BE2C (cell line): ENCODE measurements around the gene ZBTB8OS.
A peak's percentile ranks its signal among the peaks of the same experiment; 100 is the strongest.

Experiments
- DNase-seq: peaks from one replicate; pipeline ENCODE4 v3.0.0-alpha.2; 2020
- H3K27me3 ChIP-seq: fragments of 250-450 bp; sonication (Bioruptor Pico); 2 replicates; pipeline ENCODE4 v1.5.1; 2020; ENCODE audit warnings: mild to moderate bottlenecking
- H3K36me3 ChIP-seq: fragments of 250-450 bp; sonication (Bioruptor Pico); 2 replicates; pipeline ENCODE4 v1.5.1; 2020; ENCODE audit warnings: mild to moderate bottlenecking
- H3K4me1 ChIP-seq: fragments of 250-450 bp; sonication (Bioruptor Pico); 2 replicates; pipeline ENCODE4 v1.5.1; 2020
- H3K4me3 ChIP-seq: 2 replicates; pipeline ENCODE4 v1.5.1; 2011; ENCODE audit warnings: low read depth, low read length
- H3K9me3 ChIP-seq: fragments of 250-450 bp; sonication (Bioruptor Pico); 2 replicates; pipeline ENCODE4 v1.5.1; 2020
- CTCF ChIP-seq: IDR thresholded peaks from 2 replicates; pipeline ENCODE4 v1.5.1; 2012; ENCODE audit warnings: mild to moderate bottlenecking, low read depth, low read length

ZBTB8OS gene

GRCh38 chr1:32623775-32624174 is 26.6 kb downstream of the ZBTB8OS start:
- DNase-seq, result no peak
- Histone ChIP-seq H3K27me3 (no peaks in the 10 kb centered on the region), H3K9me3 (no peaks in the 10 kb centered on the region), H3K4me1 (no peaks in the 10 kb centered on the region), H3K4me3 (no peak overlapping the region), H3K36me3 (no peaks in the 10 kb centered on the region)
- TF ChIP-seq CTCF, result no peak

GRCh38 chr1:32622806-32623681 is 27.3 kb downstream of the ZBTB8OS start:
- Histone ChIP-seq H3K27me3 (no peaks in the 10 kb centered on the region), H3K4me1 (no peaks in the 10 kb centered on the region), H3K4me3 (no peak overlapping the region), H3K36me3 (no peaks in the 10 kb centered on the region), H3K9me3 (no peaks in the 10 kb centered on the region)
- no peak for TF ChIP-seq CTCF
- DNase-seq, result no peak

GRCh38 chr1:32622205-32622604 is 28.1 kb downstream of the ZBTB8OS start:
- DNase-seq, result no peak
- TF ChIP-seq CTCF, result no peak
- Histone ChIP-seq H3K36me3 (no peaks in the 10 kb centered on the region), H3K9me3 (no peaks in the 10 kb centered on the region), H3K4me1 (no peaks in the 10 kb centered on the region), H3K4me3 (no peak overlapping the region), H3K27me3 (no peaks in the 10 kb centered on the region)

- no peak for DNase-seq
- TF ChIP-seq CTCF, result no peak
Observed at GRCh38 chr1:32619701-32620485, 30.5 kb downstream of the ZBTB8OS start.

GRCh38 chr1:32618673-32619221 is 31.6 kb downstream of the ZBTB8OS start:
- no peaks in the 10 kb centered on the region for H3K9me3 ChIP-seq
- no peaks in the 10 kb centered on the region for H3K36me3 ChIP-seq
- DNase-seq, result peak; percentile 14
- H3K4me1 ChIP-seq, result no peaks in the 10 kb centered on the region
- no peak for TF ChIP-seq CTCF
- no peaks in the 10 kb centered on the region for H3K27me3 ChIP-seq
- no peak overlapping the region for H3K4me3 ChIP-seq

More at GRCh38 chr1:32619701-32620485, 30.5 kb downstream of the ZBTB8OS start:
- no peaks in the 10 kb centered on the region for H3K9me3 ChIP-seq
- no peak overlapping the region for H3K4me3 ChIP-seq
- no peaks in the 10 kb centered on the region for H3K36me3 ChIP-seq
- no peaks in the 10 kb centered on the region for H3K4me1 ChIP-seq
- no peaks in the 10 kb centered on the region for H3K27me3 ChIP-seq

GRCh38 chr1:32613472-32613871 is 36.9 kb downstream of the ZBTB8OS start:
- DNase-seq, result no peak
- no peak for TF ChIP-seq CTCF
- Histone ChIP-seq H3K36me3 (no peaks in the 10 kb centered on the region), H3K4me3 (no peak overlapping the region), H3K27me3 (no peaks in the 10 kb centered on the region), H3K9me3 (no peaks in the 10 kb centered on the region), H3K4me1 (no peaks in the 10 kb centered on the region)
